Measurements from ENCODE around the gene PTAFR.

- TF ChIP-seq POLR2A (IDR thresholded peaks at IDR 0.05): no peak
- TF ChIP-seq CTCF (IDR thresholded peaks at IDR 0.05): no peak
Measured at GRCh38 chr1:28162151-28162550, 14.3 kb downstream of the PTAFR start.
